SIG-M5 (cell line): Measurements from ENCODE around the gene CAMK1D.

Experiments used
- DNase-seq: peaks from one replicate; lab custom pipeline; 2025; lab: John Stamatoyannopoulos, UW

The CAMK1D gene

DNA sequence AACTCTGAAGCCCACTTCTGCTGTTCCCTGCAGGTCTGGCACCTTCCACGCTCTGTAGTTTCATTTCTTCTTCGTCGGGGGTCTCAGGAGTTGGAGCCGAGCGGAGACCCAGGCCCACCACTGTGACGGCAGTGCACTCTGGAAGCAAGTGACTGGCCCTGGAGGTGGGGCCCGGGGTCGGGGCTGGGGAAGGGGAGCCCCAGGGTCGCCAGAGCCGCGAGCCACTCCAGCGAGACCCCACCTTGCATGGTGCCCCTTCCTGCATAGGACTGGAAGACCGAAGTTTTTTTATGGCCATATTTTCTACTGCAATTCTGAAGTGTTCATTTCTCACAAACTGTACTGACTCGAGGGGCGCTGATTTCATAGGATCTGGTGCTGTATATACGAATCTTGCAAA, 479.4 kb downstream of the CAMK1D start:
- no peak for DNase-seq

DNA sequence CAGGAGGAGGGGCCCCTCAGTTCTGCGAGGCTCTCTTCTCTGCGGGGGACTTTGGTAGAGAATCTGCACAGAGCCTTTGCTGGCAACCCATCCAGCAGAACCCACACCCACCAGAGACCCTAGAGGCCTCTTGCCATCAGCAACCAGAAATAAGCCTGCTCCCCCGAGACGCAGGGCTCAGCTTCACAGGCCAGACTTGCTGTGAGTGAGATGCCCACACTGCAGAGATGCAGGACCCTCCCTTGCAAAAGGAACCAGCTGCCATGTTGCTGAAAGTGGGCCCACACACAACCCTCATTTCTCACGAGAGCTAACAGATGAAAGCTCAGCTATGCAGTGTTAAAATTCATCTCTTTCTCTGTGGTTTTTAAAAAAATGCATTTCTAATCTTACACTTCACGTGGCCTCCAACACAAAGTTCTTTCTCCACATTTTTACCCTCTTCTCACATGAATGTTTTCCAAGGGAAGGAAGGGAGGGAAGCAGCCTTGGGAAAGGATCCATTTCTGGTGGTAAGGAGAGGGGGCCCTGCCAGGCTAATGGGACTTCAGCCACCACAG, 480.6 kb downstream of the CAMK1D start:
- no peak for DNase-seq

DNA sequence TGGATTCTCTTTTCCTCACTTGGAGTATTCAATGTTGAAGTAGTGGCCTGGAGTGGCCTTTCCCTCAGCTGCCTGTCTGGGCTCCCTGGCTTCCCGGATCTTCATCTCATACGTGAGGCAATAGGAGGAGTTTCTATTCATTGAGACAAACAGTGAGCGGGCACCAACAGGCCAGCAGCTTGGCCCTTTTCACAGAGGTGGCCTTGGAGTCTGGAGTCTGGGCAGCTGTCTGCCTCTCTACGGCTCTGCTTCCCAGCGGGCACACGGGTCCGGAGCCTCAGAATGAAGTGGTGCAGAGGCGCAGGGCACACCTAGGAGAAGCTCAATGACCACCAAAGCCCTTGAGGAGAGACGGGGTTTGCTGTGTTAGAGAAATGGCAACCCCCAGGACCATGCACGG, 482.7 kb downstream of the CAMK1D start:
- no peak for DNase-seq

DNA sequence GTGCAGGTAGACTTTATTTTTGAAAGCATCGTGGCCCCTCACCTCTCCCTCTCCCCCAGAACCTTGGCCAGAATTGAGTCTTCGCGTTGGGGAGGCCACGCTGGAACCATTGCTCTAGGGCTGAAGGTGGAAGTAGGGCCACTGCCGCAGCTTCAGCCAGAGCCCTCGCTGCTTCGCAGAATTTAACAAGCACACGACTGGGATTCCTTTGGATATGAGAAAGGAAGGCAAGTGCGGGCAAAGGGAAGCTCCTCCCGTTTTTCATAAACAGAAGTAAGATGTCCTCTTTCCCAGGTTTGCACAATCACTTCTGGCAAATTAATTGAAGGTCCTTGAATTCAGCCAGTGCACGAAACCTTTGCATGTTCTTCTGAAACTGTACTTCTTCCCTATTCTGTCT, 484.1 kb downstream of the CAMK1D start:
- no peak for DNase-seq

DNA sequence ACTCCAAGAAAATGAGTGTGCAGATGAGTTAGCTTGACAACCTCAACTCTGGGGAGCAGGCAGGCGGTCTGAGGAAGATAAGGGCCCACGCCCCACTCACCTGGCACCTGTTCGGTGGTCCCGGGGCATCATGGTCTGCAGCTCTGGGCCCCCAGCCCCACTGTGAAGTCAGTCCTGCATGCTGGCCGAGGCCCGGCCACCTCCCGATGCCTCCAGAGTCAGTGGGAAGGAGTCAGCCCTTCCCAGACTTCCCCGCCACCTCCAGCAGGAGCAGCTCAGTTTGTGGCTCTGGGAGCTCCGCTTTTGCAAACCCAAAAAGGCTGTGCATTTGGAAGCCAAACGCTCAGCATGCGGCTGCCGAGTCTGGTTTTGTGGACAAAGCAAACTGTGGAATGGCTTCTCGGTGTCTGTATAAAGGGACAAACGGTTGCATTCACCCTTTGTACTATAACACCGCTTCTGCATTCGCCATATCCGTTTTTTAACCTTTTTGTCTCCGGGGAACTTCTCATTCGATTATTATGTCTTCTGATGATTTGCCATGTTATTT, 484.8 kb downstream of the CAMK1D start:
- DNase-seq = no peak

DNA sequence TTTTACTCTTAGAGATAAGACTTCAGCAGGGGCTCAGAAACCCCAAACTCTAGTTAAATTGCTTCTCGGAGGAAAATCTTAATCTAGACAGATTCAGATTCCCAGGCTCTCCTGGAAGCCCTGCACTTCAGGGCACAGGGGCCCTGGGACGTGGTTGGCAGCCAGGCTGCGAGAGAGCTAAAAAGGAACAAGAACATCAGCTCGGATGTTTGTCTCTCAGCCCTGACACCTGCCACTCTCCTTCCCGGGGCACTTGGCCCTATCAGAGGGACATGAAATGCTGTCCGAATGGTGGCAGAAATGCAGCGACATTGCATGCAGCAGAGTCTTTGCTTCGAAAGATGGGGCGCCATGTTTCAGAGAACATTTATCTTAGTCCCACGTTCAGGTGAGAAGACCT, 485.4 kb downstream of the CAMK1D start:
- DNase-seq = no peak

DNA sequence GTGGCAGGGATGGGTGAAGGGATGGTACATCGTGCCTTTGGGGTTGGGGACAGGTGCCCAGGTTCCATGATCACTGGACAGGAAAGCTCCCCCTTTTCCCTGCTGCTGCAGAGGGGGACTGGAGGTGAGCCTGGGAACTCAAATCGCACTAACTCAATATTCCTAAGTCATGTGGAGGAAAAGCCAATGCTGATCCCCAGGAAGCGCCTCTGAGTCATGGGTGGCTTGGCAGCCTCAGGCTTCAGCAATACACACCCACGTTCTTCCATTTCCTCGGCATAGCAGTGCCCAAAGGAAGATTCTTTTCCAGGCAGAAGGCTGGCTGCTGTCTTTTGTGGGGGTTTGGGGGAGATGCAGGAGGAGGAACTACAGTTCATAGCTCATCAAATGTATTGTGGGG, 486.4 kb downstream of the CAMK1D start:
- no peak for DNase-seq

DNA sequence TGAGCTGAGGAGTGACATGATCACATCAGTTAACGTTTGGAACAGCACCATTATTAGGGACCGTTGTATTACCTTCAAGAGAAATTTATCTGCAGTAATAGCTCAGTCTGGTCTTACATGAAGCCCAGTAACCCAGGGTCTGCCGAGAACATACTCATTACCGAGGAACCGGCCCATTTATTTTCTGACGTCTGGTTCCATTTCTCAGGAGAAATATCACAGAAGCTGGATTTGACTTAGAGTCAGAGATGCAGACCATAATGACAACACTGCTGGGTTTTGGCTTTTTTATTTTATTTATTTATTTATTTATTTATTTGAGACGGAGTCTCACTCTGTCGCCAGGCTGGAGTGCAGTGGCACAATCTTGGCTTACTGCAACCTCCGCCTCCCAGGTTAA, 489.0 kb downstream of the CAMK1D start:
- no peak for DNase-seq

DNA sequence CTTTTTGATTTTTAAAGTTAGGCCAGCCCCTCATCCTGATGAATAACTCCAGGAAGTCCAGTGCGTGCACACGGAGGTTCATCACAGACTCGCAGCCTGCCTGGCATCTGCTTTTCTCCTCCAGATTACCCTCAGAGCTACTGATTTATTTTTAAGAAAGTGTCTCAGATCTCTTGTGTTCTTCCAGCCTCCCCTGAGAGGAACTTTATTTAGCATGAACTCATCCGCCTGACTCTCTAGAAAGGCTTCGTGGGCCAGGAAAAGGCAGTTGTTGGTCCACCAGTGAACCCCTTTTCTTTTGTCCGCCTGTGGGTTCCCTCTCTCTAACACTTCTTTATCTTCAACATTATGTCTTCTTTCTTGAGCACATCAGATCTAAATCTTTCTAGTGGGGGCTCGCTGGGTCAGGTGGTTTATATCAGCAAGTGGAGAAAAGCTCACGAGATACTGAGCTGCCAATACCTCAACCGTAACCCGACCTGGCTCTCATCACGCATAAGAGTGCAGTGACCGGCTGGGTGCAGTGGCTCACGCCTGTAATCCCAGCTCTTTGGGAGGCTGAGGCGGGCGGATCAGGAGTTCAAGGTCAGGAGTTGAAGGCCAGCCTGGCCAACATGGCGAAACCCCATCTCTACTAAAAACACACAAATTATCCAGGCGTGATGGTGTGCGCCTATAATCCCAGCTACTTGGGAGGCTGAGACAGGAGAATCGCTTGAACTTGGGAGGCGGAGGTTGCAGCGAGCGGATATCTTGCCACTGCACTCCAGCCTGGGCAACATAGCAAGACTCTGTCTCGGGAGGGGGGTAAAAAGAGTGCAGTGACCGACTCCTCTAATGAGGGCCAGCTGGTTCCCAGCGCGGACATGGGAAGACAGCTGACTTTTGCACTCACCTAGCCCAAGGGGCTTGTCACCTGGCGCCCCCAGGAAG, 489.9 kb downstream of the CAMK1D start:
- DNase-seq = no peak

DNA sequence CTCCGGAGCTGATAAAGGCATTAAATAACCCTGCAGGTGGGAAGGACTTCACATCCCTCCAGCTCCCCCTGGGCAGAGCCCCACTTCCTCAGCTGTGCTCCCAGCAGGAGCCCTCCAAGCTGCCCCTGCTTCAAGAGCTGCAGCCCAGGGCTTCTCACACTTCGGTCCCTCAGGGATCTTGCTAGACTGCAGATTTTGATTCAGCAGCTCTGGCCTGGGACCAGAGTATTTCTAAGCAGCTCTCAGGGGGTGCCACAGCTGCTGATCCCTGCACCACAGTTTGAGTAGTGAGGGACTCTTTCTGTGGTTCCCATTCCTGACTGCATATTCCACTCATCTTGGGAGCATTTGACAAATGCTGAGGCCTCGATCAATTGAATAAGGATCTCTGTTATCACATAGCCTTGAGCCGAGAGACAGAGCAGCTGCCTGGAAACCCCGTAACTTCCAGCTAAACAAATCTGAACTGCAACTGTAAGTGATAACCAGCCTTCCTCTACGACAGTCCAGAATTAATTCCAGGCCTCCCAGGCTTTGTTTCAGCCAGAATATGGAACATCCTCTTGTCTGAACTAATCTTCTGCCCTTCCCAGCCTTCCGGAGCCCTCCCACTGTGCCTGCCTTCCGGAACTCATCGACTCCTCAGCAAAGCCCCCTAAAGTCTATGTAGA, 490.7 kb downstream of the CAMK1D start:
- no peak for DNase-seq

DNA sequence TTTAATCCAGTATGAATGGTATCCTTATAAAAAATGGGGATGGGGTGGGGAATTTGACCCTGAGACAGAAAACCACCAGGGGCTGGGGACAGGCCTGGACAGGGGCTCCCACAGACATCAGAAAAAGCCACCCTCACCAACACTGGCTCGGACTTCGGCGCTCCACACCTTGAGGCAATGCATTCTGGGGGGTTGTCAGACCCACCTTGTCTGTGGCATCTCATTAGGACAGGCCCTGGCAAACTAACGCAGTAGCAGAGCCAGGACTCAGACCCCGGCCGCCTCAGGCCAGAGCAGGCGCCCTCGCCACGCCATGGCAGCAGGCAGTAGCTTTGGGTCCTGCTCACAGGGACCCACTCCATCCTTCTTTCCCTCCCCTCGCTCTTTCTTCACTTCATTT, 492.1 kb downstream of the CAMK1D start:
- DNase-seq = no peak

DNA sequence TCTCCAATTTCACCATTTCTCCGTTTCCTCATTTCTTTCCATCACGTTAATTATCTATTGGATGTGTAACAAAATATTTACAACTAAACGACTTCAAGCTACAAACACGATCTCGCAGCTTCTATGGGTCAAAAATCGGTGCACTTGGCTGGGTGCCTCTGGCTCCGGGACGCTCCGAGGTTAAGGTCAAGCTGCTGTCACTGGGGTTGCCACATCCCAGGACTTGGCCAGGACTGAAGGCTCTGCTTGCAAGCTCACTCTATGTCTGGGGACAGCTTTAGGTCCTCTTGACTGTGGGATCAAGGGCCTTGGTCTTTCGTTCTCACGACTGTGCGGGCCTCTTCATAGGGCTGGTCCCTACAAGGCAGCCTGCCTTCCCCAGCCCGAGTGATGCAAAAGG, 492.5 kb downstream of the CAMK1D start:
- no peak for DNase-seq

DNA sequence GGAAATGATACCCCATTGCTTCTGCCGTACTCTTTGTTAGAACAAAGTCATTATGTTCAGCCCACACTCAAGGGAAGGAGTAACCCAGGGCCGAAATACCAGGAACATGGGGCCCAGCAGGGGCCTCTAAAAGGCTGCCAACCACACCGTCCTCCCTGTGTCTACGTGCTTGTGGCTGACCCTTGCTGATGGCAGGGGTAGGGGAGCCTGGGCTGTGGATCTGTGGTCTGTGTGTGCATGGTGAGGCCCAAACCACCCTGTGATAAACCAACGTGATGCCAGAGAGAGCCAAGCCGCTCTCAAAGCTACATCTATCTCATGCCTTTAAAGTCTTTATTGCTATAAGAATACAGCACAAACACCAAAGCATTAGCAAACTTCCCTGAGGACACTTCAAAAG, 493.0 kb downstream of the CAMK1D start:
- no peak for DNase-seq

DNA sequence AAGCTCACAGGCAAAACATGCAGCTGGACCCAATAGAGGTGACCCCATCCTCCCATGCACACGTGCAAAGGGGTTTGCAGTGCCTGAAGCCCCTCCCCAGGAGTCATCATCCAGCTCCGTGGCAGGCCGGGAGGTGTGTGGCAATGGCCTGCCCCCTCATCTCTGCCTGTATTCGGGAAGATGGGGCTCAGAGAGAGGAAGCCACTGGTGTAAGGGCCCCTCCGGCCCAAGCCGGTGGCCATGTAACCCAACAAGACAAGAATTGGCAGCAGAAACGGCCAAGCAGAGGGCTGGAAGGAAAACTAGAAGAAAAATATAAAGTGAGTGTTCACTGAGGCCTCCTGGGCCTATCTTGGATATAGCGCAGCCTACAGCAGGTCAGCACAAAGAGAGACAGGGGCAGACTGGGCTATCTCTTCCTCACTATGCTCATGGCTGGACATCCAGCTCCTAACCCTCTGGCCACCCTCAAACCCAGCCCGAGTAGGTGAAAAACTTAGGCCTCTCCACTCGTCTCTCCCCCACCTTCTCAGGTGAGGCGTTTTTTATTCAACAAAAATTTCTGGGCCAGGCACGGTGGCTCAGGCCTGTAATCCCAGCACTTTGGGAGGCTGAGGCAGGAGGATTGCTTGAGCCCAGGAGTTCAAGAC, 494.1 kb downstream of the CAMK1D start:
- no peak for DNase-seq

DNA sequence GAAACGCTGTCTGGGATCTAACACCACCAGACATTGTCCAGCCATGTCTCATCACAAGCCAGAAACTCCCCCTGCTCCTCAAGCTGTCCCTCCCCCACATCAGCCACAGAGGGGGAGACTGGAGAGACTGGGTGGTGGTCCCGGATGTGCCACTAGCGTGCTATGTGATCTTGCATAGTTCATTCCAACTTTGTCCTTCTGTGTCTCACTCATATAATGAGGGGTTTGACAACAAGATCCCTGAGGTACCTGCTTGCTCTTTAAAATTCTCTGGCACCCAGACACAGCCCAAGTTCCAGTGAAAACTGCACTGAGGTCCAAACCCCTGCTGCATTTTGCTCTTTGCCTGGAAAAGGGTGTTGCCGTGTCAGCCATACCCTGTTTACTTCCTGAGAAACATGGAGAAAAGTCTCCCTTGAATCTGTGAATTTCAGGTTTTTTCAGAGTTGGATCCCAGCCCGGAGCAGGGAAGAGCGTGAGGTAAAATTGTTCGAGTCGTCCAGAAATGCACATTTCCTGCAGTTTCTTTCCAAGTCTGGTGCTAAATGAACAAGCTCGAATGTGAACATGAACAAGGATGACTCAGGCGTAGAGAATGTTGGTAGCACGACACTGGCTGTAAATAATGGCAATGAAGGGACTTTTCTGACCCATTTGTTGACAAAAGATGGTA, 495.6 kb downstream of the CAMK1D start:
- no peak for DNase-seq

DNA sequence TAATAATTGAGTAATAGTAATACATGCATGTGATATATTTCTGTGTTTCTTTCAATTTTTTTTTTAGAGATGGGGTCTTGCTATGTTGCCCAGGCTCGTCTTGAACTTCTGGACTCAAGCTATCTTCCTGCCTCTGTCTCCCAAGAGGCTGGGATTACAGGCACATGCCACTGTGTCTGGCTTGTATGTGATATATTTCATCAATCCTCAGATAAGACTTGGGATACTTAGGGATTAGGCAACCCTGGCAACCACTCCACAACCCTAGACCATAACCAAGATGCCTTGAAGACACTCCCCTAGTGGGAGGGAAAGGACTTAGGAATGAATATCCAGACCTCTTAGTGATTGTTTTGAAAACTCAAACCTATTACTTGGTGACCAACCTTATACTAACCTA, 497.4 kb downstream of the CAMK1D start:
- DNase-seq = no peak

DNA sequence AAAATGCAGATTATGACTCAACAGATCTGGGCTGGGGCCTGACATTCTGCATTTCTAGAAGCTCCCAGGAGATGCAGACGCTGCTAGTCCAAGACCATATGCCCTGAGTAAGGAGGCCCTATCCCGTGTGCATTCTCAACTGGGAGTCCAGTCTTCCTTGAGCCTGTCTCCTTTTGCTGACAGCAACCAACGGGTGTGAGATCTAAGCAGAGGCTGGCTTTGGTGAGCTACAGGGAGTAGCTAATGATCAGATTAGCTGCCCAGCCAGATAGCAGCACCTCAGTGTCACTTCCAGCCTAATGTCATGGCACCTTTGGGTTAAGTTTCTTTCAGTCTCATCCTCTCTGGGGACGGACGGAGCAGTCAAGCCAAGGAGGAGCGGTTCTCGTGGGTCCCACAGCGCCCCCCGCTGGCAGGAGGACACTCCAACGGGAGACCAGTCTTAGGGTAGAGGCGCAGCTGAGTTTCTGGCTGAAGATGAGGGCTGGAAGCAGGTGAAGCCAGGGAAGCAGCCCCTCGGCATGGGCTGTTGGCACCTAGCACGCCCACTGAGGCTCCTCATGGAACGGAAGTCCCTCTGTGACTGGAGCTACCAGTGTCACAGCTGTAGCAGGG, 498.1 kb downstream of the CAMK1D start:
- no peak for DNase-seq

DNA sequence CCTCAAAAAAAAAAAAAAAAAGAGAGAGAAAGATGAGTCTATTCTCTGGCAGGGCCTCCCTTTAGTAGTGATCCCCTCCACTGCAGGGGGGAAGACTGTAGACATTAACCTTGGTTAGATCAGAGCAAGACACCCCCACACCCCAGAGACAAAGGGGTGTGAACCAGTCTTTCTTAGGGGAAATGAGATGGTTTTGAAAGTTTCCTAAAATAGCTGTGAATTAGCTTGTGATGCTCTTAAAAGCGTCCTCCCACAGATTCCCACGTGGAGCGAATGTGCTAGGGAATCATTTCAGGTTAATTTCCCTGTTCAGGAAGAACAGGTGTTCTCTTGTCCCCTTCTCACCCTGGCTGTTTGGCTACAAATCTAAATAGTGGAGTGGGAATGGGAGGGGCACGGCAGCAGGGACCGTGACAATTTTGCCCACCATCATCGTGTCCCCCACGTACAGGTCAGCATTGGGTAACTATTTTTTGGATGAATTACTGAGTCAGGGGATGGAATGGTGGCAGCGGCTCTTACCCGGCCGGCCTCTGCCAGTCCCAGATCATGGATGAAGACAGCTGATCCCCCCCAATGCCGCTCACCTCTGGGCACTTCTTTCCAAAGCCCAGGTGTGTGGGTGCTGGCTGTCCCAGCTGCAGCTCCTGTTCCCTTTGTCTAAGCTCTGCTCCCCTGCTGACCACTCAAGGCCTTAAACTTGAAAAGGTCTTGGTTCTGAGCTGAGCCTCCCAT, 499.3 kb downstream of the CAMK1D start:
- DNase-seq = no peak

DNA sequence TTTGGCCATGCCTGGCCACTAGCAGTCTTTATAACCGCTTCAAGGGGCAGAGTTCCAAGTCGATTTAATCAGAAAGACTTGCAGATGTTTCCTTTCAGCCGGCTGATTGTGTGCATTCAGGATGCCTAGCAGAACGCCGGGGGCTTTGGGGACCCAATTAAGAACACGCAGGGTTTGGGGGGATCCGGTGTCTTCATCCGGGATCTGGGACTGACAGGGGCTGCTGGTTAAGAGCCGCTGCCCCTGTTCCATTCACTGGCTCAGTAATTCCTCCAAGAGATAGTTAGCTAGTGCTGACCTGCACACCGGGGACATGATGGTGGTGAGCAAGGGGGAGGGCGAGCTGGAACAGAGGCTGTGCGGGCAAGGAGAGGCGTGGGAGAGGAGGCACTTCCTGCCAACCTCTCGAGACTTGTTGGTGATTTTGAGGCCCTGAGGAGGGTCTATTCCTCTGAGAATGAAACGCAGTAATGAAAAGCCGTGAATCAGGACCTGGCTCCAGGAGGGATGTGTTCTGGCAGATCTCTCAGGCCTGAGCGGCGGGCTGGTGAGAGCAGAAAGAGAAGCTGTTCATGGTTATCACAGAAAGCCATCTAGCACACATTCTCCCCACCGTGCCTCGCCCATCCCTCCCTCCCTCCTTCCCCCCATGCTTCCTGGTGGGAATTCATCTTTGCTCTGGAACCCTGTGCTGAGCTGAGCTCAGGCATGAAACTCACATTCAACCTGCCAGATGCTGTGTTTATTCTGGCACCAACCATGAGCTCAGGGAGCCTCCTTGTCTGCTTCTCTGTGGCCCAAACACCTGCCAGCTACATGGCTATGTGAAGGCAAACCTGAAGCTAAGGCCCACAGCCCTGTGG, 500.2 kb downstream of the CAMK1D start:
- no peak for DNase-seq

DNA sequence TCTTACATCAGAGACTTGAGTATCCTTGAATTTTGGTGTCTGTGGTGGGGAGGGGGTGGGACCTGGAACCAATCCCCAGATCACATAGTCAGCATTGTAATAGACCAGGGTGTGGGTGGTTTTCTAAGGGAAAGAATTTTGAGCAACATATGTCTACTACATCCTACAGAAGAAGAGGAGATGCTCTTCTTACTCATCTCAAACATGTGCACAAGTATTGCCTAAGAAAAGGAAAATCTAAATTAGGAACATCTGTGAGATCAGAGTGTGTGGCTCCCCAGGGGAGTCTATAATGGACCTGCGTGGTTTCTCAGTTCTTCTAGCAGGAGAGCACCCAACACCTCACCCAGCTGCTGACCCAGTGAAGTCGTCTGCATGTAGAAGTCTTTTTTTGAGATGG, 503.3 kb downstream of the CAMK1D start:
- no peak for DNase-seq
